SU-DHL-6 (cell line): Measurements from ENCODE around the gene RAD51AP1.

Source experiments
- H2AFZ ChIP-seq: fragments of 200-600 bp; sonication (generic); 2 replicates; pipeline ENCODE4 v1.6.1; 2014; ENCODE audit warnings: low read depth, mild to moderate bottlenecking, moderate library complexity, mixed read lengths, antibody characterized with exemption, low read length; ENCODE audit not compliant: severe bottlenecking
- H3F3A ChIP-seq: fragments of 200-600 bp; shearing (Covaris generic); 2 replicates; pipeline ENCODE4 v1.6.0; 2016; ENCODE audit warnings: antibody characterized with exemption, mild to moderate bottlenecking; ENCODE audit not compliant: insufficient read depth
- H3K27ac ChIP-seq: fragments of 200-600 bp; sonication (generic); 2 replicates; pipeline ENCODE4 v1.5.1; 2016; ENCODE audit warnings: low read depth, mild to moderate bottlenecking, low read length, moderate library complexity, mixed read lengths
- H3K27me3 ChIP-seq: fragments of 200-600 bp; sonication (generic), shearing (Covaris generic); 2 replicates; pipeline ENCODE4 v1.6.0; 2014; ENCODE audit warnings: mild to moderate bottlenecking, low read length
- H3K36me3 ChIP-seq: fragments of 200-600 bp; sonication (generic); 2 replicates; pipeline ENCODE4 v1.6.1; 2014; ENCODE audit warnings: mild to moderate bottlenecking, low read length, mixed read lengths
- H3K4me2 ChIP-seq: fragments of 300-600, 200-600 bp; shearing (Covaris generic), sonication (generic); 2 replicates; pipeline ENCODE4 v1.6.0; 2014; ENCODE audit warnings: low read length, low read depth, mild to moderate bottlenecking; ENCODE audit not compliant: poor library complexity, severe bottlenecking
- H3K4me3 ChIP-seq: fragments of 200-600 bp; sonication (generic); 2 replicates; pipeline ENCODE4 v1.5.1; 2014; ENCODE audit warnings: antibody characterized with exemption, low read length, mild to moderate bottlenecking, mixed read lengths; ENCODE audit not compliant: insufficient read depth, poor library complexity, severe bottlenecking
- H3K79me2 ChIP-seq: fragments of 200-600 bp; sonication (generic); 2 replicates; pipeline ENCODE4 v1.6.1; 2014; ENCODE audit warnings: mild to moderate bottlenecking, low read length, moderate library complexity; ENCODE audit not compliant: insufficient read depth
- H3K9ac ChIP-seq: fragments of 200-600 bp; sonication (generic); 2 replicates; pipeline ENCODE4 v1.7.0; 2014; ENCODE audit warnings: mild to moderate bottlenecking, low read length
- H3K9me2 ChIP-seq: fragments of 200-600 bp; sonication (generic); replicated peaks from 2 replicates; pipeline ENCODE4 v1.6.1; 2014; ENCODE audit warnings: low read length; ENCODE audit not compliant: insufficient read depth
- H3K9me3 ChIP-seq: fragments of 200-600 bp; sonication (generic); 2 replicates; pipeline ENCODE4 v1.6.1; 2014; ENCODE audit warnings: low read length, mixed read lengths; ENCODE audit not compliant: insufficient read depth
- H4K20me1 ChIP-seq: fragments of 200-600 bp; sonication (generic); 2 replicates; pipeline ENCODE4 v1.6.1; 2014; ENCODE audit warnings: low read depth, mild to moderate bottlenecking, antibody characterized with exemption, low read length, moderate library complexity, mixed read lengths
- CTCF ChIP-seq: fragments of 200-600 bp; sonication (generic); IDR thresholded peaks from one replicate; pipeline ENCODE4 v1.5.1; 2017; ENCODE audit warnings: antibody characterized with exemption, mild to moderate bottlenecking, low read length, moderate library complexity; ENCODE audit not compliant: insufficient read depth, poor library complexity, severe bottlenecking
- EZH2phosphoT487 ChIP-seq: fragments of 200-600 bp; sonication (generic), shearing (Covaris generic); conservative IDR thresholded peaks from 2 replicates; pipeline ENCODE4 v1.6.1; 2018; ENCODE audit warnings: mild to moderate bottlenecking, antibody characterized with exemption, low read length, moderate library complexity, mixed read lengths

Gene RAD51AP1

GRCh38 chr12:4591180-4591687 lies 52.5 kb downstream of the RAD51AP1 start:
- no peaks in the 10 kb centered on the region for H3K27me3 ChIP-seq

GRCh38 chr12:4595881-4596280 lies 57.2 kb downstream of the RAD51AP1 start:
- Histone ChIP-seq H3K27me3 (no peaks in the 10 kb centered on the region), H4K20me1 (no peaks in the 10 kb centered on the region)

More at GRCh38 chr12:4591180-4591687, 52.5 kb downstream of the RAD51AP1 start:
- TF ChIP-seq EZH2phosphoT487 (no peak), CTCF (no peak)
- no peaks in the 10 kb centered on the region for H4K20me1 ChIP-seq
- H2AFZ ChIP-seq = no peak overlapping the region
- no peaks in the 10 kb centered on the region for H3F3A ChIP-seq
- H3K9me2 ChIP-seq = no peaks in the 10 kb centered on the region
- no peaks in the 10 kb centered on the region for H3K9me3 ChIP-seq
- H3K79me2 ChIP-seq = no peaks in the 10 kb centered on the region
- no peaks in the 10 kb centered on the region for H3K36me3 ChIP-seq
- no peak overlapping the region for H3K4me3 ChIP-seq
- H3K4me2 ChIP-seq = no peak overlapping the region
- no peak overlapping the region for H3K9ac ChIP-seq
- no peak overlapping the region for H3K27ac ChIP-seq

GRCh38 chr12:4603421-4603820 lies 64.7 kb downstream of the RAD51AP1 start:
- Histone ChIP-seq H3K79me2 (peaks cover 11% of the 10 kb centered on the region), H3F3A (no peaks in the 10 kb centered on the region), H3K27me3 (no peaks in the 10 kb centered on the region), H3K9me3 (no peaks in the 10 kb centered on the region), H2AFZ (no peak overlapping the region), H3K36me3 (no peaks in the 10 kb centered on the region), H3K27ac (no peak overlapping the region), H3K9ac (no peak overlapping the region), H3K4me2 (no peak overlapping the region), H3K9me2 (no peaks in the 10 kb centered on the region), H4K20me1 (no peaks in the 10 kb centered on the region), H3K4me3 (no peak overlapping the region)
- TF ChIP-seq CTCF = no peak
- TF ChIP-seq EZH2phosphoT487 = no peak

More at GRCh38 chr12:4595881-4596280, 57.2 kb downstream of the RAD51AP1 start:
- Histone ChIP-seq H3K9me2 (no peaks in the 10 kb centered on the region), H3K9ac (no peak overlapping the region), H3K79me2 (no peaks in the 10 kb centered on the region), H3F3A (no peaks in the 10 kb centered on the region), H3K27ac (no peak overlapping the region), H3K36me3 (no peaks in the 10 kb centered on the region), H3K9me3 (no peaks in the 10 kb centered on the region), H2AFZ (no peak overlapping the region), H3K4me3 (no peak overlapping the region), H3K4me2 (no peak overlapping the region)
- TF ChIP-seq EZH2phosphoT487 (no peak), CTCF (no peak)
